Measurements from ENCODE around the gene ADAMTS16. TPM values are rescaled to one million over a fixed set of nuclear protein-coding genes. Genes with fewer than 3 reads are reported as not detected.

The ADAMTS16 gene
- total and polyA plus RNA-seq, 9 donors = 4.3 to 12.1 (median 6.4) TPM

DNA sequence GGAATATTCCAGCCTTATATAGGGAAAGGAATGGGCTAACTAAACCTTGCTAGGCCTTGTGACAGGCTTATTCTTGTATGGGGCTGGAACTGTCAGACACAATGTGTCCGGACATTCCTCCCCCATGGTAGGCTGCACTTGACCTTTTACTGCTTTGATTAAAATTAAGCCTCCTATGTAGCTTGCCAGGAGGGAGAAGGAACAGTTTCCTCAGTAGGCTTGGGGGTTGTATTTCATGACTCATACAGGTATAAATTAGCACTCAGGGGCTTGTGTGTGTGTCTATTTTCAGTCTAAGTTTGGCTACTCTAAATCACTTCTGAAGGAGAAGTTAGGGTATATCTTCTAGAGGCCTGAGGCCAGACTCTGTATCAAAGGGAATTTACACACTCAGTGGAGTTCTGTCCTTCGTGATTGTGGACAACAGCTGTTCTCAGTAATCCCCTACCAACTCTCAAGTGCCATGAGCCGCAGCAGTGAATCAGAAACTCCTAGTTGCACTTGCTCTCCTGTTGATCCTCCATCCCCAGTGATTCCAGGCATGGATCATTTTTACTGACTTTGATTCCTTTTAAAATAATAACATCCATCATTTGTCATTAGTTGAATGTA, 16.4 kb downstream of the ADAMTS16 start:
- peak; percentile 73 for DNase-seq
- H3K27me3 ChIP-seq (ENCODE audit: control insufficient read depth, insufficient read depth, low read length) = no peaks in the 10 kb centered on the region
- peaks cover 17% of the 10 kb centered on the region for H3K4me1 ChIP-seq (ENCODE audit: control insufficient read depth, insufficient read depth, low read length)
- no peaks in the 10 kb centered on the region for H3K9me3 ChIP-seq (replicated peaks; ENCODE audit: control insufficient read depth, low read depth, low read length)
- H3K36me3 ChIP-seq (ENCODE audit: control insufficient read depth, insufficient read depth, low read length) = no peaks in the 10 kb centered on the region
- WGBS (ENCODE audit: insufficient coverage) = 33% methylated on average over 2 of the region's 3 CpGs
- H3K4me3 ChIP-seq (ENCODE audit: low read length) = no peak overlapping the region
- peak overlapping the region; percentile 74 for H3K27ac ChIP-seq (ENCODE audit: low read length)

DNA sequence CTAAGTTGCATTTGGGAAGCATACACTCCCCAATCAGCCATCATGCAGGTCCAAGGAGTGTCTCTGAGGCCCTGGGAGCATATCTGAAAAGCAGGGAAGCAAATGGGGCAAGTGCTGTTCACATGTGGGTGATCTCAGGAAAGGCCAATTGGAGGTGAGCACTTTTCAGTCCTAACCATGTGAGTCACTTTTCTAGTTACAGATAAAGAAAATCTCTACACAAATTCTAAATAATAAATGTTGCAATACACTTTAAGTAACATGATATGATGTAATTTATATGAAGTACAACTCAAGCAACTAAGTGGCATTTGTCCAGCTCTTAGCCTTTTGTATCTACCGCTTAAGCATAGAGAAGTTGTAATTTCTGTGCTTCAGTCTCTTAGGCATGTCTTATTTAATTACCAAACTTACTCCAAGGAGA, 18.4 kb downstream of the ADAMTS16 start:
- no peaks in the 10 kb centered on the region for H3K27me3 ChIP-seq (ENCODE audit: control insufficient read depth, insufficient read depth, low read length)
- no peaks in the 10 kb centered on the region for H3K9me3 ChIP-seq (replicated peaks; ENCODE audit: control insufficient read depth, low read depth, low read length)
- H3K27ac ChIP-seq (ENCODE audit: low read length) = no peak overlapping the region
- H3K36me3 ChIP-seq (ENCODE audit: control insufficient read depth, insufficient read depth, low read length) = no peaks in the 10 kb centered on the region
- no peak for DNase-seq
- peaks cover 17% of the 10 kb centered on the region for H3K4me1 ChIP-seq (ENCODE audit: control insufficient read depth, insufficient read depth, low read length)
- H3K4me3 ChIP-seq (ENCODE audit: low read length) = no peak overlapping the region
- no CpG with 5 or more reads among the region's 1 CpG for WGBS (ENCODE audit: insufficient coverage)

DNA sequence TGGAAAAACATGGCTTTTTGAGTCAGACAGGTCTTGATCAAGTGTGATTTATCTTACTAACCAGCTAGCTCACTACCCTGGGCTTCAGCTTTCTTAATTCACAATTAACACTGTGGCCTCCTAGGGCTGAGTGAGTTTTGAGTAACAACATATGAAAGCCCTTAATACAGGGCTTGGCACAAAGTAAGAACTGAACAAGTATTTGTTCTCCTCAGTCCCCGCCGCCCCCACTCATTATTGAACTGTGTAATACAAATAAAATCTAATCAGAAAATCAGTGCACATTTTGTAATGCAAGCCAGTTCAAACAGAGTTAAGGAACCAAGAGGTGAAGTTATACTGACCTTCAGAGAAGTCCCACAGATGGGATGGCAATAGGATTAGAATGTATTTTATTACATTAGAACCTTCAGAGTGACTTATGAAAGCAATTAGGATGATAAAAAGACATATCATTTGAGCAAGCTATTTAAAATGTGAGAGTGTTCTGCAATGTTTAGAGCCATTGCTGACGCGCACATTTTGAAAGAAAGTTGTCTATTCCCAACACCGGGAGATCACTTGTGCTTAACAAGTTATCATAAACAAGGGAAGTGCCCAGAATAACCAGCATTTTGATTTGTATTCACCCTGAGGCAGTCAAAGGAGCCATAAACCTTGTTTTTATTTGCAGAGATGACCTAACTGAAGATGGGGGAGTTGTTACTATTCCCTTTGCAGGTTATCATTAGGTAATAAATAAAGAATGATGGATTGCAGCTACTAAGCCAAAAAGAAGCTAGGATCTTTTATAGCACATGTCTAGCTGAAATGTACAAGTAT, 19.4 kb downstream of the ADAMTS16 start:
- Histone ChIP-seq H3K4me1 (ENCODE audit: control insufficient read depth, insufficient read depth, low read length) (peaks cover 20% of the 10 kb centered on the region), H3K4me3 (ENCODE audit: low read length) (no peak overlapping the region), H3K27ac (ENCODE audit: low read length) (no peak overlapping the region), H3K9me3 (replicated peaks; ENCODE audit: control insufficient read depth, low read depth, low read length) (no peaks in the 10 kb centered on the region), H3K36me3 (ENCODE audit: control insufficient read depth, insufficient read depth, low read length) (no peaks in the 10 kb centered on the region), H3K27me3 (ENCODE audit: control insufficient read depth, insufficient read depth, low read length) (no peaks in the 10 kb centered on the region)
- WGBS (ENCODE audit: insufficient coverage) = 74% methylated on average over 2 of the region's 5 CpGs
- DNase-seq = no peak

DNA sequence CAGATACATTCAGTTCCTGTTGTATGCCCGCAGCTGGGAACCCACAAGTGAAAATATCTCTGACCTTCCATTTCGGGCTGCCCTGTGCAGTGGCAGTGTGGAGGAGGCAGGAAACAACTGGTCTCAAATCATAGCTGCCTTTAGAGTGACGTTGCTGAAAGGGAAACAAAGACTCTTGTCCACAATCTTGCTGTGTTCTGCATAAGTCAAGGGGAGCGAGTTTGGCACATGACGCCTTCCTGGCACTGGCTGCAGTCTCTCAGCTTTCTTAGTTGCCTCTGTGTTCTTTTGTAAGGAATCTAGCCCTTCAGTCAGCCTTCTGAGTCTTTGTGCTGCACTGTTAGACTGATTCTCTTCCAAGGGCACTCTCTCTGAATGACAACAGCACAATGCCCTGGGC, 24.0 kb downstream of the ADAMTS16 start:
- H3K4me1 ChIP-seq (ENCODE audit: control insufficient read depth, insufficient read depth, low read length) = peaks cover 11% of the 10 kb centered on the region
- 83% methylated on average over 4 of the region's 5 CpGs for WGBS (ENCODE audit: insufficient coverage)
- peak; percentile 17 for DNase-seq
- peak overlapping the region; percentile 53 for H3K27ac ChIP-seq (ENCODE audit: low read length)
- no peaks in the 10 kb centered on the region for H3K36me3 ChIP-seq (ENCODE audit: control insufficient read depth, insufficient read depth, low read length)
- H3K9me3 ChIP-seq (replicated peaks; ENCODE audit: control insufficient read depth, low read depth, low read length) = no peaks in the 10 kb centered on the region
- no peak overlapping the region for H3K4me3 ChIP-seq (ENCODE audit: low read length)
- H3K27me3 ChIP-seq (ENCODE audit: control insufficient read depth, insufficient read depth, low read length) = no peaks in the 10 kb centered on the region

DNA sequence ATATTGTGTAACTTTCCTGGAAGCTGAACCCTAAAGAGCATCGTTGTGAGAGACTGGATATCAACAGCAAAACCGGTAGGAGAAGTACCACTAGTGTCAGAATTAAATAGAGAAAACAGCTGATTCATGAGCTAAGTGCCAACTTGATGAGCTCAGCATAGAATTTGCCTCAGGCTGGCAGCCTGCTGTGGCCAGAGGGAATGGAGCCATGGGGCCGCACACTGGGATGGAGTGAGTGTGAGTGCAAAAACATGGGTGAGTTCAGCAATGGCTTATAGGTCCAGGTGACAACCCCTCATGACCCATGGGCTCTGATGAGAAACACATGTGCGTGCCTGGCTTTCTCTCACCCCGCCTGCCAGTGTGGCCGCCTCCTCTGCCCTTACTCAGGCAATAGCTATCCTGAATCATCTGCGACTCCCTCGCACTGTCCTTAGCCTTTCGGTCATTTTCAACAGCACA, 25.4 kb downstream of the ADAMTS16 start:
- Histone ChIP-seq H3K4me3 (ENCODE audit: low read length) (no peak overlapping the region), H3K27ac (ENCODE audit: low read length) (no peak overlapping the region), H3K4me1 (ENCODE audit: control insufficient read depth, insufficient read depth, low read length) (peaks cover 11% of the 10 kb centered on the region), H3K9me3 (replicated peaks; ENCODE audit: control insufficient read depth, low read depth, low read length) (no peaks in the 10 kb centered on the region), H3K36me3 (ENCODE audit: control insufficient read depth, insufficient read depth, low read length) (no peaks in the 10 kb centered on the region), H3K27me3 (ENCODE audit: control insufficient read depth, insufficient read depth, low read length) (no peaks in the 10 kb centered on the region)
- DNase-seq = peak; percentile 35
- WGBS (ENCODE audit: insufficient coverage) = 72% methylated on average over 8 of the region's 9 CpGs

DNA sequence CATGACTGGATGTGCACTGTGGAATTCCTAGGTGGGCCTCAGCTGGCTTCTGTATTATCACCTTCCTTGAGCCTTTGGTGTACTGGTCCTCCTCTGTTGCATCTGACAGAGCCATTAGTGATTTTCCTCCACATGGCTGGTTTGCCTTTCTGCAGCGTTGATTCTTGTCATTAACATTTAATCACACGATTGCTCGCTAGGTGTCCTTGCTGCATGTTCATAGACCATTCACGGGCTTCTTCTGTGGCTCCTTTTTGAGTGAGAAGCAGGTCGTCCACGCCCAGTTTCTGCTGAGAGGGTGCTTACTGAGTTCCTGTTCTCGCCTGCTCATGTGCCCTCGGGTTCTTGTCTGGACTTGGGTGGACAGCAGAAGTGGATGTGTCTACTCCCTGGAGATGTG, 29.3 kb downstream of the ADAMTS16 start:
- 100% methylated on average over 1 of the region's 8 CpGs for WGBS (ENCODE audit: insufficient coverage)
- Histone ChIP-seq H3K4me1 (ENCODE audit: control insufficient read depth, insufficient read depth, low read length) (peaks cover 6% of the 10 kb centered on the region), H3K36me3 (ENCODE audit: control insufficient read depth, insufficient read depth, low read length) (no peaks in the 10 kb centered on the region), H3K9me3 (replicated peaks; ENCODE audit: control insufficient read depth, low read depth, low read length) (no peaks in the 10 kb centered on the region), H3K4me3 (ENCODE audit: low read length) (no peak overlapping the region), H3K27ac (ENCODE audit: low read length) (no peak overlapping the region), H3K27me3 (ENCODE audit: control insufficient read depth, insufficient read depth, low read length) (no peaks in the 10 kb centered on the region)
- DNase-seq = no peak

DNA sequence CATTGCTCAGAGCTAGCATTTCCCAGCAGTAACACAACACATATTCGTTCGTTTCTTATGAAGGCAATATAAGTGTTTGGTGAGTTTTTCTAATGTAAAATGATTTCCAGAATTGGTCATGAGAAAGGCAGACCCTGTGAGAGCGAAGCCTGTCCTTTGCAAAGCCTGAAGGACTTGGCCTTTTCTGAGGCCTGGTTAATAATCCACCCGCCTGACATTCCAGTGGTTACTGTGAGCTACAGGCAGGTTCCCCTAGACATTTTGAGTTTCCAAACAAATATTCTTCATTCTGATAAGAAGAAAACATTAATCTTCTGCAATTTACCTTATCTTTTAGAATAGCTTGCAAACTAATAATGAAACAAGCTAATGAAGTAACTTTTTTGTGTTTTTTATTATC, 38.0 kb downstream of the ADAMTS16 start:
- Histone ChIP-seq H3K9me3 (replicated peaks; ENCODE audit: control insufficient read depth, low read depth, low read length) (no peaks in the 10 kb centered on the region), H3K36me3 (ENCODE audit: control insufficient read depth, insufficient read depth, low read length) (no peaks in the 10 kb centered on the region), H3K27me3 (ENCODE audit: control insufficient read depth, insufficient read depth, low read length) (no peaks in the 10 kb centered on the region), H3K4me3 (ENCODE audit: low read length) (no peak overlapping the region), H3K27ac (ENCODE audit: low read length) (no peak overlapping the region), H3K4me1 (ENCODE audit: control insufficient read depth, insufficient read depth, low read length) (no peaks in the 10 kb centered on the region)
- DNase-seq = no peak
- WGBS (ENCODE audit: insufficient coverage) = 40% methylated on average over 1 of the region's 4 CpGs

DNA sequence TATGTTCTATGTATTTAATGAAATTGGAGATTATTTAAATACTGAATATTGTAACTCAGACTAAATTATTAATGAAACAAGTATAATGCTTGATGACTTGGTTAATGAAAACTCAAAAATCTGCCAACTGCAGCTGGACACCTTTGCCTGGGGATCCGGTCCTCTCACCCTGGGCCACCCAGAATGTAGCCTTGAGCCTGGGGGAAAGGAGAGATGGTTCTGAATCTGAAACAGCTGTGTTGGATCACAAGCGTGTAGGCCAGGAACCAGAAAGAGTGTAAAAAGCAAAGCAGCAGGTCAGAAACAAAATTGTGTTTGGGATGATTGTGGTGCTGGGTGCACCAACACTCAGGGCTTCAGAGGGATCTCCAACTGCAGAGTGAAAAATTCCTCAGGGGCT, 38.5 kb downstream of the ADAMTS16 start:
- H3K27ac ChIP-seq (ENCODE audit: low read length) = no peak overlapping the region
- 50% methylated on average over 2 of the region's 2 CpGs for WGBS (ENCODE audit: insufficient coverage)
- H3K27me3 ChIP-seq (ENCODE audit: control insufficient read depth, insufficient read depth, low read length) = no peaks in the 10 kb centered on the region
- no peaks in the 10 kb centered on the region for H3K9me3 ChIP-seq (replicated peaks; ENCODE audit: control insufficient read depth, low read depth, low read length)
- no peak for DNase-seq
- H3K36me3 ChIP-seq (ENCODE audit: control insufficient read depth, insufficient read depth, low read length) = no peaks in the 10 kb centered on the region
- no peaks in the 10 kb centered on the region for H3K4me1 ChIP-seq (ENCODE audit: control insufficient read depth, insufficient read depth, low read length)
- no peak overlapping the region for H3K4me3 ChIP-seq (ENCODE audit: low read length)

DNA sequence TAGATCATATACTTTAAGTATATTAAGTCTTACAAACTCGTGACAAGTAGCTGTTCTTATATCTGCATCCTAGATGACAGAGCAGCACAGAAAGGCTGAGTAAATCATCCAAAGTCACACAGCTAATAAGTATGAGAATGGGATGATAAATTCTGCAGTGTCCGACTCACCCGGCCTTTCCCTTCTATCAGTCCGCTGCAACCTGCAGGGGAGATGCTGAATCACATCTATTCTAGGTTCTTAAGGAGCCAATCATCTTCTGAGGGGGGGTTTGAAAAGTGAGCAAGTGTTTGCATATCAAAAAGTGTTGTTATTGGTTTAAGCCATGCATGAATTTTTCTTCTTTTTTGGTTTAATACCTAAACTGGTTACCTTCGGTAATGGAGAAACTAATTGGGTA, 38.9 kb downstream of the ADAMTS16 start:
- no CpG with 5 or more reads among the region's 5 CpGs for WGBS (ENCODE audit: insufficient coverage)
- Histone ChIP-seq H3K4me3 (ENCODE audit: low read length) (no peak overlapping the region), H3K9me3 (replicated peaks; ENCODE audit: control insufficient read depth, low read depth, low read length) (no peaks in the 10 kb centered on the region), H3K4me1 (ENCODE audit: control insufficient read depth, insufficient read depth, low read length) (no peaks in the 10 kb centered on the region), H3K27ac (ENCODE audit: low read length) (no peak overlapping the region), H3K36me3 (ENCODE audit: control insufficient read depth, insufficient read depth, low read length) (no peaks in the 10 kb centered on the region), H3K27me3 (ENCODE audit: control insufficient read depth, insufficient read depth, low read length) (no peaks in the 10 kb centered on the region)
- DNase-seq = no peak

DNA sequence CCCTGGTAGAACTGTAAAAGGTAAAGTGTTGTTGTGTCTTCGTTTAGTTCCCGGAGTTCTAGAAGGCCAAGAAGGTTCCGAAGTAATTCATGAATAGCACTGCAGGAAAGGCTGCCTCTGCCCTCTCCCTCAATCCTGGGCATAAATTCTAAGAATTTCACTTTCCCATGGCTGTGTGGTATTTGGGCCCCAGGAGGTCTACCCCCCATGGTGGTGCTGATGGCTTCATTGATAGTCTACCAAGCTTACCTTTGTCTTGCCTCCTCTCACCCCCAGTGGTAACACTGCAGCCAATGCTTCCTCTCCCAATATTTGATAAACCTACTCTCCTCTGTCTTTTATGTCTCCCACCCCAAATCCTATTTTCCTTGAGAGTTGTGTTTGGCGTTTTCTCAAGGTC, 39.5 kb downstream of the ADAMTS16 start:
- Histone ChIP-seq H3K9me3 (replicated peaks; ENCODE audit: control insufficient read depth, low read depth, low read length) (no peaks in the 10 kb centered on the region), H3K36me3 (ENCODE audit: control insufficient read depth, insufficient read depth, low read length) (no peaks in the 10 kb centered on the region), H3K27ac (ENCODE audit: low read length) (no peak overlapping the region), H3K4me3 (ENCODE audit: low read length) (no peak overlapping the region), H3K4me1 (ENCODE audit: control insufficient read depth, insufficient read depth, low read length) (no peaks in the 10 kb centered on the region), H3K27me3 (ENCODE audit: control insufficient read depth, insufficient read depth, low read length) (no peaks in the 10 kb centered on the region)
- no CpG with 5 or more reads among the region's 4 CpGs for WGBS (ENCODE audit: insufficient coverage)
- no peak for DNase-seq
